Bronchial epithelial cell (primary cell): ENCODE results near the gene TMEM191C. TPM values are rescaled to one million over a fixed set of nuclear protein-coding genes. Genes with fewer than 3 reads are reported as not detected.
"Not testable (repeated sequence)": the region's sequence is repeated elsewhere in the genome, so short reads cannot be mapped to it uniquely, and the experiment has no call there.

ENCODE experiments used
- DNase-seq: peaks from one replicate; pipeline ENCODE4 v3.0.0-alpha.2; 2010; ENCODE audit warnings: low read depth
- FAIRE-seq: peaks from 2 replicates; lab custom pipeline; 2011; peaks lifted over from hg19 to GRCh38; lab: Jason Lieb, UNC
- H3K27me3 ChIP-seq: 2 replicates; pipeline ENCODE4 v1.5.1; 2011; ENCODE audit warnings: low read length; ENCODE audit not compliant: control insufficient read depth, insufficient read depth
- H3K36me3 ChIP-seq: 2 replicates; pipeline ENCODE4 v1.5.1; 2011; ENCODE audit warnings: low read length; ENCODE audit not compliant: control insufficient read depth, insufficient read depth
- H3K4me3 ChIP-seq: 2 replicates; pipeline ENCODE4 v1.5.1; 2011; ENCODE audit warnings: mild to moderate bottlenecking, low read depth, low read length, control low read depth
- total RNA-seq: library from RNA; depleted of rRNA; stranded (reverse); fragments of >200 nt; gene quantifications from 2 replicates; pipeline ENCODE4 v1.2.1, GENCODE V29; 2014
- TF ChIP-seq, protein P1 (sequence below): IDR thresholded peaks from 2 replicates; pipeline ENCODE4 v1.5.1; 2011; ENCODE audit warnings: mild to moderate bottlenecking, moderate library complexity, low read length, control low read depth, inconsistent platforms; ENCODE audit not compliant: insufficient read depth, severe bottlenecking

The TMEM191C gene
- total RNA-seq, 1 donor from 2014 or later = 1.3 TPM

DNA sequence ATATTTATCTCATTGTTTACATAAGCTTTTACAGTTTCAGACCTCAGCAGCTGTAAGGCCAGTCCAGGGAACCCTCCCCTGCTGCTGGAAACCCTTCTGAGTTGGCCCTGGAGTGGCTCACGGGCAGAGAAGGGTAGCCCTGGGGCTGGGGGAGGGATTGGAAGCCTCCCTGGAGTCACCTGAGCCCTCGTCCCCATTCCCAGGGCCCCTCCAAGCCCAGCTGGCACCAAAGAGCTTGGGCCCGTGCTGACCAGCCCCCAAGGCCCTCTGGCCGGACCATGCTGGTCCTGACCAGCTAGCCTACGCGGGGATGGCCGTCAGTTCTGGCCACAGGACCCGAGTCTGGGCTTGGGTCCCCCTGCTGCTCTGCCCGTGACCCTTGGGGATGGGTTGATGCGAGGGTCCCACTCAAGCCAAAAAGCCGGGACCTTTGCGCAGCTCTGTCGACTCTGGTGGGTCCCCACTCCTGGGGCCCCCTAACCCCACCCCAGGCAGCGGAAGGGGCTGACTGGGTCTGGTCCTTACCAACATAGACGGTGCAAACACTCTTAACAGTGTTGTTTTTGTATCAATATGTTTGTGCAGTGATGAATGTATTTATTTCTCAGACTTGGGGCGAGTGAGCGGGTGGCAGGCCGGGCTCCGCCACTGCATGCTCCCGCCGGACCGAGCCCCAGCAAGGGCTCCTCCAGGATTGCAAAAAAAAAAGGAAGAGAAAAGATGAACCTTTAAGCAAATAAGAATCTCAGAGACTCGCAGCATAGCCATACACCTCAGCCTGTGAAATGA is 17.5 kb upstream of the TMEM191C start:
- Histone ChIP-seq H3K27me3 (no peaks in the 10 kb centered on the region), H3K36me3 (peaks cover 11% of the 10 kb centered on the region), H3K4me3 (no peak overlapping the region)
- TF ChIP-seq, protein P1, sequence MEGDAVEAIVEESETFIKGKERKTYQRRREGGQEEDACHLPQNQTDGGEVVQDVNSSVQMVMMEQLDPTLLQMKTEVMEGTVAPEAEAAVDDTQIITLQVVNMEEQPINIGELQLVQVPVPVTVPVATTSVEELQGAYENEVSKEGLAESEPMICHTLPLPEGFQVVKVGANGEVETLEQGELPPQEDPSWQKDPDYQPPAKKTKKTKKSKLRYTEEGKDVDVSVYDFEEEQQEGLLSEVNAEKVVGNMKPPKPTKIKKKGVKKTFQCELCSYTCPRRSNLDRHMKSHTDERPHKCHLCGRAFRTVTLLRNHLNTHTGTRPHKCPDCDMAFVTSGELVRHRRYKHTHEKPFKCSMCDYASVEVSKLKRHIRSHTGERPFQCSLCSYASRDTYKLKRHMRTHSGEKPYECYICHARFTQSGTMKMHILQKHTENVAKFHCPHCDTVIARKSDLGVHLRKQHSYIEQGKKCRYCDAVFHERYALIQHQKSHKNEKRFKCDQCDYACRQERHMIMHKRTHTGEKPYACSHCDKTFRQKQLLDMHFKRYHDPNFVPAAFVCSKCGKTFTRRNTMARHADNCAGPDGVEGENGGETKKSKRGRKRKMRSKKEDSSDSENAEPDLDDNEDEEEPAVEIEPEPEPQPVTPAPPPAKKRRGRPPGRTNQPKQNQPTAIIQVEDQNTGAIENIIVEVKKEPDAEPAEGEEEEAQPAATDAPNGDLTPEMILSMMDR = no peak
- no peak for DNase-seq
- FAIRE-seq = no peak

DNA sequence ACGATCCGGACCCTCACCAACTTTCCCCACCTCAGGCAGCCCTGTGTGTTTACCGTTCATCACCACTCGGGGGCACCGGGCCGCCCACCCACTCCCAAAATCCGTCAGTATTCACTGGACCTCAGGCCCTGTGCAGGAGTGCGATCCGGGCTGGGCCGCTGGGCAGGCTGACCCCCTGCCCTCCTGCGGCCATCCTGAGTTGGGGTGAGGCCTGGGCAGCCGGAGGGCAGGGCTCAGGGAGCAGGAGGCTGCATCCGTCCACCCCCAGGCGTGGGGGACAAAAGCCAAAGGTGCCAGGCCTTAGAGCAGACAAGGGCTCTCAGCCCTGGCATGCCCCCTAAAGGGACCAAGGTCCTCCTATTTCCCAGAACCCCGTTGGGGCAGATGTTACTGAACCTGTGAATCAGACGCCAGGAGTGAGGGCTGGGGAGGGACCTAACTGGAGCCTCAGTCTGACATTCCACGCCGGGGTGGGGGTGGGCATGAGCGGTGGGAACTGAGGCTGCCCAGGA is 16.8 kb upstream of the TMEM191C start:
- DNase-seq (no peak), FAIRE-seq (no peak)
- H3K27me3 ChIP-seq = no peaks in the 10 kb centered on the region
- no peak overlapping the region for H3K4me3 ChIP-seq
- TF ChIP-seq, protein P1 = no peak
- H3K36me3 ChIP-seq = peaks cover 9% of the 10 kb centered on the region

DNA sequence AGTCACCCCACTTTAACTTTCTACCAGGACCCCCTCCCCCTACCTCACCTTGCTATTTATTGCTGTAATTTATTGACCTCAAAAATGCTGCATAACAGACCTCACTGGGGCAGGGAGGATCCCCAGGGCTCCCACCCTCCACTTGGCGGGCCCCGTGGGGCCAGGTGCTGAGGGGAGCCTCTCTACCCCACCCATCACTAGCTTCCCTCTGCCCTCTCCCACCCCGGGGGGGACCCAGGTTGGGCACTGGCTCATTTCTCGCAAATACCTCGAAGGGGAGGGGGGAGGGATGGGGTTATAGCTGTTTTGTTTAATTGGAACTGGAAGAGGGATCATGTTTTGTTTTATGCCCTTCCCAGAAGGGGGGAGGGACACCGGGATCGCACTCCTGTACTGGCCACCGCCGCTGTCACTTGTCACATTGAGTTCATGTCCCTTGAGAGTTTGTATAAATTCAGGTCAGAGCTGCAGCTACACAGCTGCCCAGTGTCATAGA is 16.3 kb upstream of the TMEM191C start:
- no peak for DNase-seq
- Histone ChIP-seq H3K27me3 (no peaks in the 10 kb centered on the region), H3K36me3 (peaks cover 8% of the 10 kb centered on the region), H3K4me3 (no peak overlapping the region)
- no peak for FAIRE-seq
- TF ChIP-seq, protein P1 = no peak

DNA sequence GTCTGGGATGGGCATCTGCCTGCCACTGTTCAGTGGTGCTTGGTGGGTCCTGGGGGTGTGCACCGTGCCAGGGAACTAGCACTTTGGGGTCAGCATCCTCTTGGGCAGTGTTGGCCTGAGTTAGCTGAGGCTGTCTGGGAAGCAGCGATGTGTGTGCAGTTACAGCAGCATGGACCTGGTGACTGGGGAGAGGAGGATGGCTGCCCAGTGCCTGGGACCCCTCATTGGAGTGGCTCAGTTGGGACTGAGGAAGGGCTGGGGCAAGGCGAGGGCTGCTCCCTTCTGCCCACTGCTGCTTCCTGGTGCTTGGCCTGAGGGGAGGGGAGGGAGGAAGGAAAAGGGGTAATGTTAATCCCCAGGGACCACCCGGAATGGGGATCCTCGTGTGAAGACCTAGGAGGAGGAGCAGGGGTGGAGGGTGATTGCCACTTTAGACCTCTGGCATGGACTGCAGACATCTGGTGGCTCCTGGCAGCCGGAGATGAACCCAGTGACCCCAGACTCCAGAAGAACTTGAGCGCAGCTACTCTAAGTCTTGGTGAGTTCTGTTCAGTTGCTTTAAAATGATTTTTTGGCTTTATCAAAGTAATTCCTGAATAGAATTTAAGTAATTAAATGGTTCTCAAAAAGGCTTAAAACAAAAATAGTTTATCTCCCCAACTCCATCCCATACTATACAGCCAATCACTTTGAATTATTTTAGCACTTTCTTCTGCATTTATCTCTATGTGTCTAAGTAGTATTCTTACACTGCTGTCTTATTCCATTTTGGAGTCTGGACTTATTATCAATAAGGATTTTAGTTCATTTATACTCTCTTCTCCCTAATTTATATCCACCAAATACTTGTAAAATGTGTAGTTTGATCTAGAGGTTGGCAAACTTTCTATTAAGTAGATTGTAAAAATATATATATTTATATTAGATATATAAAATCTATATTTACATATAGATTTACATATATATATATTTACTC is 15.4 kb upstream of the TMEM191C start:
- TF ChIP-seq, protein P1 = no peak
- FAIRE-seq (no peak), DNase-seq (no peak)
- Histone ChIP-seq H3K36me3 (peaks cover 1% of the 10 kb centered on the region), H3K27me3 (no peaks in the 10 kb centered on the region), H3K4me3 (no peak overlapping the region)

DNA sequence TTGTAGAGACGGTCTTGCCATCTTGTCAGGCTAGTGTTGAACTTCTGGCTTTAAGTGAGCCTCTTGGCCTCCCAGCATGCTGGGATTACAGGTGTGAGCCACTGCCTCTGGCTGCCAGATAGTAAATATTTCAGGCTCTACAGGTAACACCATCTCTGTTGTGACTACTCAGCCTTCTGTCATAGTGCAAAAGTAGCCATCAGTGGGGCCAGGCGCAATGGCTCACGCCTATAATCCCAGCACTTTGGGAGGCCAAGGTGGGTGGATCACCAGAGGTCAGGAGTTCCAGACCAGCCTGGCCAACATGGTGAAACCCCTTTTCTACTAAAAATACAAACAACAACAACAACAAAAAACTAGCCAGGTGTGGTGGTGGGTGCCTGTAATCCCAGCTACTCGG is 14.5 kb upstream of the TMEM191C start:
- H3K4me3 ChIP-seq, H3K27me3 ChIP-seq, DNase-seq, H3K36me3 ChIP-seq, FAIRE-seq: not testable (repeated sequence)

DNA sequence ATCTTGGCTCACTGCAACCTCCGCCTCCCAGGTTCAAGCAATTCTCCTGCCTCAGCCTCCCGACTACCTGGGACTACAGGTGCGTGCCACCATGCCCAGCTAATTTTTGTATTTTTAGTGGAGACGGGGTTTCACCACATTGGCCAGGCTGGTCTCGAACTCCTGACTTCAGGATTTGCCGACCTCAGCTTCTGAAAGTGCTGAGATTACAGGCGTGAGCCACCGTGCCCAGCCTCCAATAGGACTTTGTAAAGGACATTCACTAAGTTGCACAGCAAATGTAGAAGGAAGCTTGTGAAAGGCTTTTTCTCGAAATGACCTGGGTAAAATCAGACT is 12.2 kb upstream of the TMEM191C start:
- not testable (repeated sequence) for H3K4me3 ChIP-seq, H3K36me3 ChIP-seq, FAIRE-seq, H3K27me3 ChIP-seq, DNase-seq
